ENCODE measurements around the gene HAAO.

HAAO gene

DNA sequence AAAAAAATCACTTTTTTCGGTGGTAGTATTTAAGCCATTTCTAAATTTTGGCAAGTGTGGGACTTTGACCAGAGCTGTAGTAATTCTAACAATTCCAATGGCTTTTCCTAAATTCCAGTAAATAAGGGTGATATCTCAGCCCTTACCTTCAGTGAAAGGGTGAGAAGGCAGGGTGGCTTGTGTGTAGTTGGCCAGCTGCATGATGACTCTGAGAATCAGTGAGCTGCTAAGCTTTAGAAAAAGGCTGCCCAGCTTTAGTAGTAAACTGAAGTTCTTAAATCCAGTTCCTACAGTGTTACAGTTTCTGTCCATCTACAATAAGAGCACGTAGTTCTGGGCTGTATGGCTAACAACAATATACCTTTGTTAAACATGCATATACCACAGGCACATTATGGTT, 70.5 kb downstream of the HAAO start:
- Histone ChIP-seq H3K14ac (ENCODE audit: low read length in 2 of 2) (no peak overlapping the region), H3K4me2 (ENCODE audit: low read length, poor library complexity, severe bottlenecking) (no peak overlapping the region), H2AK5ac (ENCODE audit: low read length, severe bottlenecking) (no peak overlapping the region), H2AFZ (ENCODE audit: low read depth, low read length) (no peak overlapping the region), H3K23ac (ENCODE audit: low read length in 2 of 2) (no peak overlapping the region), H4K8ac (ENCODE audit: low read length) (no peak overlapping the region), H3K9me3 (ENCODE audit: control insufficient read depth, low read length) (no peaks in the 10 kb centered on the region), H2BK120ac (ENCODE audit: low read depth, low read length) (no peak overlapping the region), H3K27me3 (ENCODE audit: control insufficient read depth in 1 of 2, insufficient read depth in 1 of 2, low read length in 2 of 2) (no peaks in the 10 kb centered on the region), H3K9ac (ENCODE audit: low read length) (peak overlapping the region; percentile 81), H4K91ac (ENCODE audit: low read length) (no peak overlapping the region), H3K4me3 (ENCODE audit: insufficient read depth in 1 of 2, low read depth in 1 of 2, low read length in 2 of 2) (peak overlapping the region in 1 of 2 experiments; percentile 52), H3K27ac (ENCODE audit: low read length, poor library complexity, severe bottlenecking) (no peak overlapping the region), H3K18ac (ENCODE audit: low read depth in 1 of 2, low read length in 2 of 2) (no peak overlapping the region), H3K4me1 (ENCODE audit: control insufficient read depth, insufficient read depth, low read depth, low read length) (peaks cover 3% of the 10 kb centered on the region), H3K4ac (ENCODE audit: low read depth in 1 of 2, low read length in 2 of 2) (no peak overlapping the region), H2BK5ac (ENCODE audit: low read depth, low read length, poor library complexity, severe bottlenecking) (no peak overlapping the region), H2BK15ac (ENCODE audit: low read depth, poor library complexity, severe bottlenecking) (no peak overlapping the region), H2BK12ac (ENCODE audit: low read length in 2 of 2) (no peak overlapping the region), H3K79me1 (replicated peaks; ENCODE audit: low read length, poor library complexity, severe bottlenecking) (no peaks in the 10 kb centered on the region), H3K36me3 (ENCODE audit: control insufficient read depth in 1 of 2, insufficient read depth in 2 of 2, low read depth in 1 of 2, low read length in 2 of 2) (peaks cover 10 to 15% of the 10 kb centered on the region in 2 experiments)
- WGBS: 100% methylated on average over 1 of the region's 2 CpGs
- no peak for DNase-seq
